ENCODE results near the gene PLEKHA1.

PLEKHA1 gene

DNA sequence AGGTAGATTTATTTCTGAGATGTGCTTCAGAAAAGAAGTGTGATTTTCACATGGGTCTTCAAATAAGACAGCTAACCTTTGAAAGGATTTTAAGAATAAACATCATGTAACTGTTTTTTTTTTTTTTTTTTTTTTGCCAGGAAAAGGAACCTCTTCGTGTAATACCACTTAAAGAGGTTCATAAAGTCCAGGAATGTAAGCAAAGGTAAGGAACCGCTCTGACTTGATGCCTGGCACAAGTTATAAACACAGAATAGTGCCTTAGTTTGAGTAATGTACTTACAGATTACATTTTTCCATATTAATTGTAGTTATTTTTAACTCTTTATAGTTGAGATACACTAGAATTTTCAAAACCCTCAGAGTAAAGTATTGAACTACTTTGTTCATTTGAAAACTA lies 49.6 kb downstream of the PLEKHA1 start:
- no peak for DNase-seq

DNA sequence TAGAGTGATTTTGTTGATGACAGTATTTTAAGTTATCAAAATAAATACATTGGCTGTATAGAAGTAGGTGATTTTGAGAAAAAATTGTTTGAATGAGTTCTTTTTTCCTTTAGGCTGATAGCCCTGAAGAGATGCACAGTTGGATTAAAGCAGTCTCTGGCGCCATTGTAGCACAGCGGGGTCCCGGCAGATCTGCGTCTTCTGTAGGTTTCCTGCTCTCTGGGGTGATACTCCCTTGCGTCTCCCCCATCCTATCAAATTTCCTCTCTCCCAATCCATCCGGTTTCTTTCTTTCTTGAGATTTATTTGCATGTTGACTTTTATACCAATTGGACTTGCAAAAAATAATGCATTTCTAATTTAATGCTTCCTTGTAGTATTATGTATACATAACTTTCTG lies 52.3 kb downstream of the PLEKHA1 start:
- no peak for DNase-seq

DNA sequence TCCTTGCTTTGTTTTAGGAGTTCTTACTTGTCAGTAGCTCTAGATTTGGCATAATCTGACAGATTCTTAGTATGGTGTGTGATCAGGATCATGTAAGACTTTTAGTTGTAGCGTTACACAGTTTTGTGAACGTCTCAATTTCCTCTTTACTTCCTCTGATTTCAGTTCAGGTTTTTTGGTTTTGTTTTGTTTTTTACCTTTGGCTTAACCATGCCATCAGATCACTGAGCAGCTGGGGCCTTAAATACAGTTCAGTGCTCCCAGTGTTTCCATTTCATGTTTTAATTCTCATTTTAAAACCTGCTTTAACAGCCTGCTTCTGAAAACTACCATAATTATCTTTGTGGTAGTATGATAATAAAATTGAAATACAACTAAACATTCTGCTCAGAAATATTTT lies 52.8 kb downstream of the PLEKHA1 start:
- no peak for DNase-seq

DNA sequence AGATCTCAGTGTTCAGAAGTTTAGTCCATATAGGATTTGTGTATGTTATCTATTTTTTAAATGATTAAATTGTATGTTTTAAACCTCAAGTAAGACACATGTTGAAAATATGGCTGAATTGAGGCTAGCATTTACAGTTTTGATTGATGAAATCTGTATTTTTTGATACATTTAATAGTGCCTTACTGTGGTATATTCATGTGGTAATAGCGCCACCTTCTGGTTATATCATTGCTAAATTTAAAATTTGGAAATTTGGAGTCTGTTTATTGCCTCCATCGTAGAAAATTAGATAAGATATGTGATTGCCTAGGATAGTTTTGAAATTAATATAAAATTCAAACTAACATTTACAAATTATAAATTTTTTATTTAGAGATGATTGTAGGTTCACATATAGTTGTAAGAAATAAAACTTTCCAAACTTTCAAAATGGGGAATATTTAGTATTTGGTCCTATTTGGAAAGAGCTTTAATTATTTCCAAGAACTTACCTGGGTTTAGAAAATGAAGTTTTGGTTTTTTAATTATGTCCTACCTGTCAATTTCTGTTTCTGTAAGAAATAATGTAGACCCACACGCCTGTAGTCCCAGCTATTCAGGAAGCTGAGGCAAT lies 60.8 kb downstream of the PLEKHA1 start:
- peak in 1 of 2 experiments; percentile 43 for DNase-seq

DNA sequence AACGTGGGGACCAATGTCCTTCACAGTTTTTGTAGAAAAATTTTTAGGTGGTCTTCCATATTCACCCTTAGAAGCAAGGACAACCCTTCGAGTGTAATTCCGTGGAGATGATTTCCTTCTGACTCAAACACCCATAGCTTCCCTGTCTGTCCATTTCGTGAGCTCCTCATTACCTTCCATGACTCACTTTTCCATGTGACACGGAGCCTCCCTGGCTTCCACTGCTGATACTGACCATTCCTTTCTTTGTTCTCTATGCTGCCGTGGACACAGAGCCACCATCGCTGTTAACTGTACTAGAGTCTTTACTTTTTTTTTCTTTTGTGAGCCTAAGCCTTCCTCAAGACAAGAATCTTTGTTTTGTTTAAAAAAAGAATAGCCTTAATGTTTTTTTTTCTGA lies 67.5 kb downstream of the PLEKHA1 start:
- DNase-seq = no peak

DNA sequence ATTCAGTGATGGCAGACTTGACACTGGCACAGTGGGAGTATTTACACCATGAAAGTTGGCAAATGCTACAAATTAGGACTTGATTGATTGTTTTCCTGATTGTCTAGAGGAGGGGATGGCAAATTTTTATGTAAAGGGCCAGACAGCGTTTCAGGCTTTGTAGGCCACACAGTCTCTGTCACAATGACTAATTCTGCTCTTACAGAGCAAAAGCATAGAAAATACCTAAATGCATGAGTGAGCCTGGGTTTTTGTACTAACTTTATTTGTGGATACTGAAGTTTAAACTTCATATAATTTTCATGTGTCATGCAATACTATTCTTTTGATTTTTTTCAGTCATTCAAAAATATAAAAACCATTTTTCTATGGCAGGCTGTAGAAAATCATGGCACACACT lies 71.0 kb downstream of the PLEKHA1 start:
- DNase-seq = no peak

DNA sequence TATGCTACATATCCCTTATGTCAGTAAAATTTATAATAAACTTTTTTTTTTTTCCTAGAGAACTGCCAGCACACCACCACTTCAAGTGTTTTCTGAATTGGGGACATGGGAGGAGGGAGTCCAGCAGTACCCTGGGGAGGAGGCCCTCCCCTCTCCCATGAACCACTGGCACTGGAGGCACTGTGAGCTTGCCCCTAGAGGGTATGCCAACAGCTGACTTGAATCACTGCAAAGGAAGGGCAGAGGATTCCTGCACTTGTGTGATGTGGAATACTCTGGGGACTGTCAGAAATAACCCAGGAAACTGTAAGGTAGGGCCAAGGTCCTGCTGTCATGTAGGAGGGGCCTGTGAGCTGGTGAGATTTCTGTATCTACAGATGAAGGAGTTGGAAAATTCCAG lies 71.4 kb downstream of the PLEKHA1 start:
- no peak for DNase-seq

DNA sequence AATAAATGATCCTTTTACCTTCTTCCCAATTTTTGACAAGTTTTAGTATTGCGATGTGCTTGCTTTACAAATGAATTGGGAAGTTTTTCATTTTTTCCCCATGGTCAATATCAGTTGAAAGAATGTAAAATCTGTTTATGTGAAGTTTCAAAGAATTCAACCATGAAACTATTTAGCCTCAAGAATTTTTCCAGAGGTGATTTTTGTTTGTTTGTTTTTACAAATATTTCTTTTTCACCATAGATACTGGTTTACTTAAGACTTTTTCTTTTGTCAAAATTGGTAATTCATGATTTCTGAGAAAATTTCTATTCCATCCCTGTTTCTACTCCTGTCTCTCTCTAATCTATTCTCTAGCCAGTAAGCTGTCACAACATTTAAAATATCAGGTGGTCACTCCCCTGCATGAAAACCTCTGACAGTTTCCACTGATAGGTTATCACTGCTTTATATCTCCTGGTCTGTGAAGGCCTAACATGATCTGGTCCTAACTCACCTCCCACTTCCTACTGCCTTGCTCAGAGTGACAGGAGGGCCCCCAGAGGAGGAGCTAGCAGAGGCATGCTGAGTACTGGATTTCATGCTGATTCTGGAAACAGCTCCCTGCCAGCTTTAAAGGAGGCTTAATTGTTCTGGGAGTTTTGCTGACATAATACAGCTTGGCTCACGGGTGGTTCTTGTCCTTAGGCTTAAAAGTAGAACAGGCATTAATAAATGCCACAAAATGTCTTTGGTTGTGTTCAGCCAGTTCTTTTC lies 72.3 kb downstream of the PLEKHA1 start:
- DNase-seq = peak in 1 of 2 experiments; percentile 4

DNA sequence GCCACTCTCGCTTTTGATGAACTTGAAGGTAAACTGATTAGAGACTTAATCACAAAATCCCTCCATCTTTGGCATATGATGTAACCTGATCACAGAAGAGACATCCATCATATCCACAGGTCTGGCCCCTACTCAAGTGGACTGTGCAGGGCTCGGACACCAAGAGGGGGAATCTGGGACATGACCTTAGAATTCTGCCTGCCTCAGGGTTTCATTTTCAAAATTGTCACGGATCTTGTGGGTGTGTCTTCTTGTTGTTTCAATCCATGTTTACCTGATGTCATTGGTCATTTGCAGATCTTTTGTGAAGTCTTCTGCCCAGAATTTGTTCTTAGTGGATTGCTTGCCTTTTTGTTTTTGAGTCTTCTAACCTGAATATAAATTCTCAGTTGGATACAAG lies 74.1 kb downstream of the PLEKHA1 start:
- no peak for DNase-seq

DNA sequence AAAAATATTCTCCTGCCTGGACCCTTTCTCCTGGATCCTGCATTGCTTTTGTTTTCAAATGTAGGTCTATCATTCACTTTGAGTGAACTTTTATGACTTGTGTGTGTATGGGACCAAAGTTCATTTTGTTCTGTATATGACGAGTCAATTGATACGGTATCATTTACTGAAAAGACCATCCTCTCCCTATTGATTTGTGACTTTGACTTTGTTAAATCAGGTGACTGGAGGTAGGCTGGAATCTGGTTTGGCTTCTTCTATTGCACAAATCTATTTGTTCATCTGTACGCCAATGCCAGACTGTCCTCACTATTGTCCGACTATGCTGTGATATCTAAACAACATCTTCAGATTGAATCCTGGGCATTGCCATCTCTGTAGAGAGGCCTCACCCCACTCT lies 74.6 kb downstream of the PLEKHA1 start:
- DNase-seq = no peak

DNA sequence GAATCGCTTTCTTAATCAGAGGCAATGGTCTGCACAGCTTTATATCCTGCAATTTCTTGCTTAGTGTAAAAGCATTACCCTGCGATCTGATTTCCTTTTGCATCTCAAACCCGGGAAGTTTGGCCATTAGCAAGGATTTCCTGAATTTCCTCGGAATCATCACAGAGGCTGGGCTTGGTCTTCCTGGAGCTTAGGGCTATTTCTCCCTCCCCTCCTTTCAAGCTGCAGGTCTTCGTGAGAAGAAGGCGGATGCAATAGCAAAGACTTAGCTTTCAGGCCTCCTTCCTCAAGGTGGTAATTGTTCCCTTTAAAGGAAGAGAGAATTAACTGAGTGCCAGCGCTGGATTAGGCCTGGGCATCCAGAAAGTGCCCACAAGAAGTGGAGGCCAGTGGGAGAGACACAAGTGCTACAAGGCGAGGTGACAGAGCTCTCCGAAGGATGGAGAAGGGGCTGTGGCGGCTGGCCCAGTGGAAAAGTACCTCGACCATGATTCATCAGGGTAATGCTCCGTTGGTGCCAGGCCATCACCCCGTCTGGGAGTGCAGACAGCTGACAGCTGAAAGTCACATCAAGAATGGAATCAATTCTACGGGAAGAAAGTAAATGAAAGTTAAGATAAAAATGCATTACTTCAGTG lies 76.0 kb downstream of the PLEKHA1 start:
- DNase-seq = no peak

DNA sequence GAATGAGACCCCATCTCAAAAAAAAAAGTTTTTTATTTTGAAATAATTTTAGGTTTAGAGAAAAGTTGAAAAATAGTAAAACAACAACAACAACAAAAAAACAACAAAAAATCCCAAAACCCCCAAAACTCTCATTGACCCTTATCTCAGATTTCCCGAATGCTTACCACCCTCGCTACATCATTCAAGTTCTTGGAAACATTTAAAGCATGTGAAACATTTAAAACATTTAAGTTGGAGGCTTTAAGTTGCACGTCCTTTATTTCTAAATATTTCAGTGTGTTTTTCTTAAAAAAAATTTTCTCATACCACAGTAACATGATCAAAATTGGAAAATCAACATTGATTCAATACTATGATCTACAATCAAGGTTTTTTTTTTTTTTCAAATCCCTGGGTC lies 79.6 kb downstream of the PLEKHA1 start:
- no peak for DNase-seq

DNA sequence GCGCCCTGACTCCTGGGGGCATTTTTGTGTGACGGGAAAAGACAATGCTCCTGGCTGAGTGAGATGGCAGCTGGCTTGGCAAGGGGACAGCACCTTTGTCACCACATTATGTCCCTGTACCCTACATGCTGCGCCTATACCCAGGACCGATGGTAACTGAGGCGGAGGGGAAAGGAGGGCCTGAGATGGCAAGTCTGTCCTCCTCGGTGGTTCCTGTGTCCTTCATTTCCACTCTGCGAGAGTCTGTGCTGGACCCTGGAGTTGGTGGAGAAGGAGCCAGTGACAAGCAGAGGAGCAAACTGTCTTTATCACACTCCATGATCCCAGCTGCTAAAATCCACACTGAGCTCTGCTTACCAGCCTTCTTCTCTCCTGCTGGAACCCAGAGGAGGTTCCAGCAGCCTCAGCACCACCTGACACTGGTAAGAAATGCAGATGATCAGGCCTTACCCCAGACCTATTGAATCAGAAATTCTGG lies 80.1 kb downstream of the PLEKHA1 start, which contains the start of gene ARMS2:
Gene ARMS2, plus strand, starts transcription at position 51 of the 478 bp plus-strand sequence. Its CDS starts 75 bp downstream, at position 126.
- no peak for DNase-seq

DNA sequence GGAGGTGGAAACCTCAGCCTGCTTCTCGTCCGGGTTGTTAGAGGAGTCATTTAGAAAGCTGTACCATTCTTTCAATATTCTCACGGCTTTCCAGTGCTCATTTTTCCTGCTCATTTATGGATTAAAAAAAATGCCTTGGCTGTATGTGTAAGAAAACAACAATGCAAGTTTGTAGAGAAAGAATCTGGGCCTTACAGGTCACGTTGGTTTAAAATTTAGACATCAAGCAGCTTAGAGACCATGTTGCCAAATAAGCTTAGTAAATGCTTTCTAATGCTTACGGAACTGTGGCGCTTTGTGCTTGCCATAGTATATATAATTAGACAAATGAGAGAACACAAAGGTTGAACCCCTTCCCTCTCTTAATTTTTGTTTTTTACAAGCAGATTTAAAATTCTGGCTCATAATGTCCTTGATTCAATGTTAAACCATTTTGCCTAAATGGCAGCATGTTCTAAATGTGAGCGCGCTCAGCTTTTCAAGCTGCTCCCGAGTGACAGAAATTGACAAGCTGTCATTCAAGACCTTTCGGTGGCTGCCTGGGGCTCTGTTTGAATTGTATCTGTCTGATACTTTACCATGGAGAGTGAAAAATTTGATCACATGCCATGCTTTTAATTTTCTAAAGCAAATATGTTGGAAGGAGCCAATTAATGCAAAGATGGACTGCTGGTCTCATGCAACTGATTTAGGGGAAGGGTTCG lies 81.0 kb downstream of the PLEKHA1 start:
- no peak for DNase-seq

DNA sequence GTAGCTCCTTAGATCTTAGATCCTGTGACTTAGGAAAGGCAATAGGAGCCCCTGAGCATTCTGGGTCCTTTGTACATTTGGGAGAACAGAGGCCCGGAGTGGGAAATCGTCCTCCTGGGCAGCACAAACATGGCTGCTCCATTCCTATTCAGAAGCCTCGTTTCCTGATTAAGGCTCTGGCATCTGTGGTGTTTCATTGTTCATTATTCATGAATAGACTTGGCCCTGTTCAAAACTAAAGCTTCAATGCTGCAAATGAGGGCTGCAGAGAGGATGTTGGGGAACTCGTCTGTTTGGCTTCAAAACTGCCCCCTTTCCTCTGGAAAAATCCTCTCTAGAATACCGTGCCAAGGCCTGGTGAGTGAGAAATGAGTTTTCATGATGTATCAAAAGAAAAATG lies 83.4 kb downstream of the PLEKHA1 start:
- DNase-seq = no peak

DNA sequence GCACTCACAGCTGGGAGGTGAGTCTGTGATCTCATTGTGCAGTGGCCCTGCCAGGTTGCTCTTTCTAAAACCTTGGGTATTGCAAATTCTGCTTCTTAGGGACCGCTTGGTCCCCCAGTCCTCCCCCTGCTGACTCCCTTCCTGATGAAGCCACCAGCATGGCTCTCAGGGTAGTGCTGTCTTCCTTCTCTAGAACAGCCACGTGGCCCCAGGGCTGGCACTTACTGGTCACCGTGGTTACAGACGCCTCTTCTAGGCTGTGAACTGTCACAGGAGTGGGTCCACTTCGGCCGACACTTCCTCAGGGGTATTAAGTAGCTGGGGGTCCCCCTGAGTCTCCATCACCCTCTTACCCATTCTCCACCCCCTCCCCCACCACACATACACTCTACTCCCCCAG lies 84.2 kb downstream of the PLEKHA1 start:
- DNase-seq = no peak

DNA sequence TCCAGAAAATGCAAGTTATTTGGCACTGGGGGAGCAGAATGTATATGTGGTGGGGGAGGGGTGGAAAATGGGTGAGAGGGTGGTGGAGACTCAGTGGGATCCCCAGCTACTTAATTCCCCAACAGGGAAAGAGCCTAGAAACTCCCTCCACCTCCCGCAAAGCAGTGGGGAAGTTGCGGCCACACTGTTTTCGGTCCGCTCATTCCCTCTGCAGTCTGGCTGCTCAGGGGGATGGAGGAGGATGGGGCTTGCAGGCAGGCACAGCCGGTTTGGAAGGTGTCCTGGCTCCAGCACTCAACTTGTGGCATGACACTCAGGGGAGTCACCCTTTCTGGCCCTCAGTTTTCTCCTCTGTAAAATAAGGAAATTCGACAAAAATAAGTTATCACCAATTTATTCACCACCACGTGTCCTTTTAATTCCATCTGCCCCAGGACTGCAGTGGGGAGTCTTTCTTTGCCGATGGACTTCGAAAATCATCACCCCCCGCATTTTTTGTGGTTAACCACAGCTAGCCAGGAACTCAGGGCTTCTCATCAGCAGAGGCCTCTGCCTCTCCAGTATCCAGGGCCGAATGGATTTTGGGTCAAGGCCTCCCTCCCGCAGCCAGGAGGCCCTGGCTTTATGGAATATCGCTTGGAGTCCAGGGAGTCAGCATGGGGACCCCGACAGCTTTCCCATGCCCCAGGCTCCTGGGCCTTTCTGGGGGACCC lies 85.2 kb downstream of the PLEKHA1 start:
- no peak for DNase-seq

DNA sequence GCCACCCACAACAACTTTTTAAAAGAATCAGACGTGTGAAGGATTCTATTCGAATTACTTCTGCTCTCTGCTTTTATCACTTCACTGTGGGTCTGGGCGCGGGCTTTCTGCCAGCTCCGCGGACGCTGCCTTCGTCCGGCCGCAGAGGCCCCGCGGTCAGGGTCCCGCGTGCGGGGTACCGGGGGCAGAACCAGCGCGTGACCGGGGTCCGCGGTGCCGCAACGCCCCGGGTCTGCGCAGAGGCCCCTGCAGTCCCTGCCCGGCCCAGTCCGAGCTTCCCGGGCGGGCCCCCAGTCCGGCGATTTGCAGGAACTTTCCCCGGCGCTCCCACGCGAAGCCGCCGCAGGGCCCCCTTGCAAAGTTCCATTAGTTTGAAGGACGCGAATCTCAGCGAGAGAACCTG lies 86.4 kb downstream of the PLEKHA1 start:
- no peak for DNase-seq

DNA sequence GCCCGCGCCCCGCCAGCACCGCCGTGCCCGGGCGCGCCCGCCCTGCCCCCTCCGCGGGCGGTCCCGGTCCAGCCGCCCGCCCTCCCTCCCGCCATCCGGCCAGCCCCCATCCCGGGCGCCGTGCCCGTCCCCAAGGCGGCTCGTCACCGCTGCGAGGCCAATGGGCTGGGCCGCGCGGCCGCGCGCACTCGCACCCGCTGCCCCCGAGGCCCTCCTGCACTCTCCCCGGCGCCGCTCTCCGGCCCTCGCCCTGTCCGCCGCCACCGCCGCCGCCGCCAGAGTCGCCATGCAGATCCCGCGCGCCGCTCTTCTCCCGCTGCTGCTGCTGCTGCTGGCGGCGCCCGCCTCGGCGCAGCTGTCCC lies 86.8 kb downstream of the PLEKHA1 start, which contains the start of gene HTRA1:
Gene HTRA1, plus strand, starts transcription at position 187 of the 362 bp plus-strand sequence. Its CDS starts 100 bp downstream, at position 287.
- DNase-seq = peak in 1 of 2 experiments; percentile 46

DNA sequence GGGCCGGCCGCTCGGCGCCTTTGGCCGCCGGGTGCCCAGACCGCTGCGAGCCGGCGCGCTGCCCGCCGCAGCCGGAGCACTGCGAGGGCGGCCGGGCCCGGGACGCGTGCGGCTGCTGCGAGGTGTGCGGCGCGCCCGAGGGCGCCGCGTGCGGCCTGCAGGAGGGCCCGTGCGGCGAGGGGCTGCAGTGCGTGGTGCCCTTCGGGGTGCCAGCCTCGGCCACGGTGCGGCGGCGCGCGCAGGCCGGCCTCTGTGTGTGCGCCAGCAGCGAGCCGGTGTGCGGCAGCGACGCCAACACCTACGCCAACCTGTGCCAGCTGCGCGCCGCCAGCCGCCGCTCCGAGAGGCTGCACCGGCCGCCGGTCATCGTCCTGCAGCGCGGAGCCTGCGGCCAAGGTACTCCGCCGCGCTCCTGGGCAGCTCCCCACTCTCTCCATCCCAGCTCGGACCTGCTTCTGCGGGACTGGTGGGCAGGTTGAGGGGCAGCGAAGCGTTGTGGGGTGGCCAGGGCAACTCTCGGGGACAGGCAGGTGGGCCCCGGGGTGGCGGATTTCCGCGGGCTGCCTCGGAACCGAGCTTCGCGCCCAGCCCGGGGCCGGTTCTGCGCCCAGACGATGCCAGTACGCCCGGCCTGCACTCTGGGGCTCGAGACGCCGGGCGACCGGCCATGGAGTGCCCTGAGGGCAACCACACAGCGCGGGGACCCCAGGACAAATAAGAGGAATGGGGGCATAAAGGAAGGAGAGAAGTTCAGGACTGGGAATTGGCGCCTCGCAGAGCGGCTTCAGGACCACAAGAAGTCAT lies 87.4 kb downstream of the PLEKHA1 start:
- DNase-seq = peak in 1 of 2 experiments; percentile 9
